H9 (cell line): ENCODE results near the gene DAAM2. TPM values are rescaled to one million over a fixed set of nuclear protein-coding genes. Genes with fewer than 3 reads are reported as not detected.

Source experiments
- DNase-seq: peaks from one replicate; pipeline ENCODE4 v3.0.0-alpha.2; 2017
- H2AFZ ChIP-seq: one replicate; pipeline ENCODE4 v1.6.1; 2013; ENCODE audit warnings: mild to moderate bottlenecking, low read length, control low read depth, moderate library complexity
- H2AK5ac ChIP-seq: 2 replicates; pipeline ENCODE4 v1.6.1; 2013; ENCODE audit warnings: low read length, control low read depth, mixed read lengths; ENCODE audit not compliant: insufficient read length
- H2BK120ac ChIP-seq: one replicate; pipeline ENCODE4 v1.6.1; 2013; ENCODE audit warnings: low read depth, mild to moderate bottlenecking, low read length, control low read depth, inconsistent platforms; ENCODE audit not compliant: poor library complexity, severe bottlenecking
- H2BK12ac ChIP-seq: 2 replicates; pipeline ENCODE4 v1.6.1; 2013; ENCODE audit warnings: low read length, control low read depth, mixed read lengths, low read depth; ENCODE audit not compliant: insufficient read length
- H2BK15ac ChIP-seq: 2 replicates; pipeline ENCODE4 v1.6.1; 2013; ENCODE audit warnings: low read depth, low read length, control low read depth
- H2BK20ac ChIP-seq: one replicate; pipeline ENCODE4 v1.6.1; 2013; ENCODE audit warnings: low read depth, mild to moderate bottlenecking, low read length, control low read depth, inconsistent platforms; ENCODE audit not compliant: poor library complexity, severe bottlenecking
- H2BK5ac ChIP-seq: 2 replicates; pipeline ENCODE4 v1.6.1; 2013; ENCODE audit warnings: low read length, control low read depth, mixed read lengths; ENCODE audit not compliant: insufficient read length
- H3K14ac ChIP-seq: 2 replicates; pipeline ENCODE4 v1.6.1; 2013; ENCODE audit warnings: low read length, control low read depth; ENCODE audit not compliant: insufficient read depth
- H3K18ac ChIP-seq: 2 replicates; pipeline ENCODE4 v1.6.1; 2013; ENCODE audit warnings: low read depth, mild to moderate bottlenecking, mixed read lengths, low read length, control low read depth; ENCODE audit not compliant: insufficient read length
- H3K23ac ChIP-seq: 2 replicates; pipeline ENCODE4 v1.6.1; 2013; ENCODE audit warnings: low read length, control low read depth, mixed read lengths, low read depth; ENCODE audit not compliant: insufficient read length
- H3K23me2 ChIP-seq: 2 replicates; pipeline ENCODE4 v1.6.1; 2013; ENCODE audit warnings: low read depth, mild to moderate bottlenecking, mixed read lengths, low read length, control low read depth; ENCODE audit not compliant: insufficient read length, poor library complexity, severe bottlenecking
- H3K27ac ChIP-seq: 2 replicates; pipeline ENCODE4 v1.5.1; 2013; ENCODE audit warnings: low read length, control low read depth, mixed read lengths, low read depth; ENCODE audit not compliant: insufficient read length
- H3K27me3 ChIP-seq: 2 replicates; pipeline ENCODE4 v1.6.1; 2013; ENCODE audit warnings: low read length, control low read depth, inconsistent platforms; ENCODE audit not compliant: insufficient read depth
- H3K4ac ChIP-seq: 2 replicates; pipeline ENCODE4 v1.6.1; 2013; ENCODE audit warnings: low read depth, mild to moderate bottlenecking, control low read depth, inconsistent platforms, low read length, moderate library complexity
- H3K4me1 ChIP-seq: 2 replicates; pipeline ENCODE4 v1.6.1; 2013; ENCODE audit warnings: low read length, control low read depth, inconsistent platforms; ENCODE audit not compliant: insufficient read depth
- H3K4me2 ChIP-seq: 2 replicates; pipeline ENCODE4 v1.6.1; 2013; ENCODE audit warnings: low read length, control low read depth, mixed read lengths; ENCODE audit not compliant: insufficient read length, insufficient read depth
- H3K56ac ChIP-seq: 2 replicates; pipeline ENCODE4 v1.6.1; 2013; ENCODE audit warnings: low read depth, mild to moderate bottlenecking, mixed read lengths, low read length, control low read depth; ENCODE audit not compliant: insufficient read length
- H3K79me1 ChIP-seq: 2 replicates; pipeline ENCODE4 v1.6.1; 2013; ENCODE audit warnings: low read depth, mild to moderate bottlenecking, moderate library complexity, low read length, control low read depth, inconsistent platforms; ENCODE audit not compliant: insufficient read depth, poor library complexity, severe bottlenecking
- H3K79me2 ChIP-seq: 2 replicates; pipeline ENCODE4 v1.6.1; 2013; ENCODE audit warnings: low read length, control low read depth, inconsistent platforms; ENCODE audit not compliant: insufficient read depth
- H3K9ac ChIP-seq: 2 replicates; pipeline ENCODE4 v1.6.1; 2013; ENCODE audit warnings: low read length, control low read depth, mixed read lengths; ENCODE audit not compliant: insufficient read length; ENCODE audit errors: extremely low read depth
- H3K9me3 ChIP-seq: one replicate; pipeline ENCODE4 v1.6.1; 2013; ENCODE audit warnings: low read depth, low read length, inconsistent platforms; ENCODE audit not compliant: control insufficient read depth
- H3T11ph ChIP-seq: one replicate; pipeline ENCODE4 v1.6.1; 2013; ENCODE audit warnings: mild to moderate bottlenecking, low read length, control low read depth, inconsistent platforms
- H4K20me1 ChIP-seq: one replicate; pipeline ENCODE4 v1.6.1; 2013; ENCODE audit not compliant: control insufficient read depth, insufficient read length, insufficient read depth
- H4K5ac ChIP-seq: 2 replicates; pipeline ENCODE4 v1.6.1; 2013; ENCODE audit warnings: low read depth, mild to moderate bottlenecking, mixed read lengths, low read length, control low read depth; ENCODE audit not compliant: insufficient read length
- H4K8ac ChIP-seq: replicated peaks from 2 replicates; pipeline ENCODE4 v1.6.1; 2013; ENCODE audit warnings: low read length, control low read depth, mixed read lengths, low read depth; ENCODE audit not compliant: insufficient read length
- H4K91ac ChIP-seq: 2 replicates; pipeline ENCODE4 v1.6.1; 2013; ENCODE audit warnings: low read depth, mild to moderate bottlenecking, moderate library complexity, mixed read lengths, low read length, control low read depth; ENCODE audit not compliant: insufficient read length
- H3K27ac Mint-ChIP-seq, 3 experiments: 2 replicates in 2 of 3; 3 replicates in 1 of 3; pipeline ENCODE4 v1.8.0; 2020 to 2021; ENCODE audit warnings: mixed read lengths in 3 of 3, mild to moderate bottlenecking in 1 of 3, moderate library complexity in 1 of 3
- H3K27me3 Mint-ChIP-seq: 2 replicates; pipeline ENCODE4 v1.8.0; 2021; ENCODE audit warnings: low read depth, mild to moderate bottlenecking, moderate library complexity, mixed read lengths
- H3K36me3 Mint-ChIP-seq, 3 experiments: 2 replicates in 2 of 3; 3 replicates in 1 of 3; pipeline ENCODE4 v1.8.0; 2020 to 2021; ENCODE audit warnings: low read depth in 3 of 3, mixed read lengths in 3 of 3; ENCODE audit not compliant: insufficient read depth in 1 of 3
- H3K4me1 Mint-ChIP-seq, 2 experiments: 2 replicates each; pipeline ENCODE4 v1.8.0; 2020; ENCODE audit warnings: mixed read lengths in 2 of 2
- H3K4me3 Mint-ChIP-seq, 2 experiments: 2 replicates in 1 of 2; 3 replicates in 1 of 2; pipeline ENCODE4 v1.8.0; 2020 to 2021; ENCODE audit warnings: mild to moderate bottlenecking in 2 of 2, mixed read lengths in 2 of 2, moderate library complexity in 1 of 2
- H3K9me3 Mint-ChIP-seq, 2 experiments: 2 replicates in 1 of 2; 3 replicates in 1 of 2; pipeline ENCODE4 v1.8.0; 2020; ENCODE audit warnings: mild to moderate bottlenecking in 2 of 2, mixed read lengths in 2 of 2, moderate library complexity in 1 of 2
- CTCF ChIP-seq: fragments of 200-600 bp; sonication (generic); conservative IDR thresholded peaks from 3 replicates; pipeline ENCODE4 v1.8.0; 2021; ENCODE audit warnings: antibody characterized with exemption, mild to moderate bottlenecking
- whole genome bisulfite sequencing: extraction: QIAGEN DNeasy Blood & Tissue Kit; methylation state at CpG from one replicate; pipeline ENCODE4 v1.1.7; 2013; ENCODE audit warnings: missing lambda C conversion rate, low lambda C conversion rate, mixed read lengths; ENCODE audit not compliant: insufficient read length; ENCODE audit errors: extremely low coverage; 5-methylcytosine and 5-hydroxymethylcytosine counted together
- total RNA-seq: library from RNA; stranded (reverse); gene quantifications from 2 replicates; pipeline ENCODE4 v1.2.1, GENCODE V29; 2021

Gene DAAM2
- total RNA-seq, 1 experiment from 2014 or later: 1.1 TPM

- Histone ChIP-seq H3K79me1 (no peaks in the 10 kb centered on the region), H3K14ac (no peak overlapping the region), H4K8ac (no peak overlapping the region), H3K79me2 (no peaks in the 10 kb centered on the region), H2BK12ac (no peak overlapping the region), H4K20me1 (no peaks in the 10 kb centered on the region), H2BK15ac (no peak overlapping the region), H2AK5ac (no peak overlapping the region), H2BK20ac (no peak overlapping the region), H2BK120ac (no peak overlapping the region), H3K4me1 (no peaks in the 10 kb centered on the region), H4K91ac (no peak overlapping the region), H3K23me2 (no peaks in the 10 kb centered on the region), H3K27me3 (no peaks in the 10 kb centered on the region), H3K4ac (no peak overlapping the region), H3K9ac (no peak overlapping the region), H3K27ac (no peak overlapping the region), H4K5ac (no peak overlapping the region), H2AFZ (no peak overlapping the region), H3K9me3 (no peaks in the 10 kb centered on the region), H3K18ac (no peak overlapping the region), H3K4me2 (no peak overlapping the region), H3K23ac (no peak overlapping the region), H2BK5ac (no peak overlapping the region), H3K56ac (no peak overlapping the region), H3T11ph (no peak overlapping the region)
- Mint-ChIP-seq H3K4me1 (no peaks in the 10 kb centered on the region), H3K27ac (no peak overlapping the region), H3K4me3 (no peak overlapping the region), H3K27me3 (peaks cover 3% of the 10 kb centered on the region), H3K9me3 (no peaks in the 10 kb centered on the region), H3K36me3 (no peaks in the 10 kb centered on the region; a peak in 1 of 7 replicates)
- no CpG with 5 or more reads among the region's 3 CpGs for WGBS
- TF ChIP-seq CTCF: no peak
- no peak for DNase-seq
These were observed 84.7 kb downstream of the DAAM2 start for GRCh38 chr6:39876826-39877225.
